AG10803 (cell line): ENCODE measurements around the gene GCM1.
A peak's percentile ranks its signal among the peaks of the same experiment; 100 is the strongest.

Source experiments
- DNase-seq: peaks from one replicate; pipeline ENCODE4 v3.0.0; 2010; ENCODE audit warnings: low read depth
- H3K4me3 ChIP-seq: 2 replicates; pipeline ENCODE4 v1.5.1; 2011; ENCODE audit warnings: mild to moderate bottlenecking, low read length, control low read depth
- TF ChIP-seq, protein P1 (sequence below): conservative IDR thresholded peaks from 2 replicates; pipeline ENCODE4 v1.5.1; 2011; ENCODE audit warnings: mild to moderate bottlenecking, low read length, control low read depth, inconsistent platforms

Gene GCM1

DNA sequence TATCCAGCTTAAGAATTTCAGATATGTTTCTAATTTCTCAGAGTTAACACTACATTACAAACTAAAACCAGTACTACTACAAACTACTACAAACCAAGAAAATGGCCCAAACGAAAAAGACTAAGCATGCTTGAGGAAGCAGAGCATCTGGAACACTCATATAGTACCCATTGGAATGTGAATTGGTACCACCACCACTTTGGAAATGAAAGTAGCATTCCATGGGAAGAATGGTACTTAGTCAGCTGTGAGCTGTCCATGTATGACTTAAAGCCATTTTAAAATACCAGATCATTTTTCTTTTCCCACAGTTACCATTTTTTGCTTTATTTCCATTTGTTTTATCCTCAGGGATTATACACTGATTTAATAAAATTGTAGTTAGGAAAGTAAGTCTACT lies 52.9 kb downstream of the GCM1 start:
- TF ChIP-seq, protein P1, sequence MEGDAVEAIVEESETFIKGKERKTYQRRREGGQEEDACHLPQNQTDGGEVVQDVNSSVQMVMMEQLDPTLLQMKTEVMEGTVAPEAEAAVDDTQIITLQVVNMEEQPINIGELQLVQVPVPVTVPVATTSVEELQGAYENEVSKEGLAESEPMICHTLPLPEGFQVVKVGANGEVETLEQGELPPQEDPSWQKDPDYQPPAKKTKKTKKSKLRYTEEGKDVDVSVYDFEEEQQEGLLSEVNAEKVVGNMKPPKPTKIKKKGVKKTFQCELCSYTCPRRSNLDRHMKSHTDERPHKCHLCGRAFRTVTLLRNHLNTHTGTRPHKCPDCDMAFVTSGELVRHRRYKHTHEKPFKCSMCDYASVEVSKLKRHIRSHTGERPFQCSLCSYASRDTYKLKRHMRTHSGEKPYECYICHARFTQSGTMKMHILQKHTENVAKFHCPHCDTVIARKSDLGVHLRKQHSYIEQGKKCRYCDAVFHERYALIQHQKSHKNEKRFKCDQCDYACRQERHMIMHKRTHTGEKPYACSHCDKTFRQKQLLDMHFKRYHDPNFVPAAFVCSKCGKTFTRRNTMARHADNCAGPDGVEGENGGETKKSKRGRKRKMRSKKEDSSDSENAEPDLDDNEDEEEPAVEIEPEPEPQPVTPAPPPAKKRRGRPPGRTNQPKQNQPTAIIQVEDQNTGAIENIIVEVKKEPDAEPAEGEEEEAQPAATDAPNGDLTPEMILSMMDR: no peak
- peak; percentile 62 for DNase-seq
- no peak overlapping the region for H3K4me3 ChIP-seq

DNA sequence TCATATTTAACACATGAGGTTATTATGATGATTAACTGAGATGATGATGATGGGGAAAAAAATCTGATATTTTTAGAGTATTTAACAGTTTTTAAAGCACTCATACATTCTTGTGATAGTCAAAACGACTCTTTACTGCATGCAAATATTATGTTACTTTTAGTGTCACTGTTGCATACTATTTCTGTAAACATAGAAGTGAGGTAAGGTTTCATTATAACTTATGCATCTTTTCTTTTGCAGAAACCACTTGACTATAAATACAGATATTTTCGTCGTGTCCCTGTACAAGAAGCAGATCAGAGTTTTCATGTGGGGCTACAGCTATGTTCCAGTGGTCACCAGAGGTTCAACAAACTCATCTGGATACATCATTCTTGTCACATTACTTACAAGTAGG lies 53.4 kb downstream of the GCM1 start:
- TF ChIP-seq, protein P1: no peak
- DNase-seq: no peak
- no peak overlapping the region for H3K4me3 ChIP-seq

DNA sequence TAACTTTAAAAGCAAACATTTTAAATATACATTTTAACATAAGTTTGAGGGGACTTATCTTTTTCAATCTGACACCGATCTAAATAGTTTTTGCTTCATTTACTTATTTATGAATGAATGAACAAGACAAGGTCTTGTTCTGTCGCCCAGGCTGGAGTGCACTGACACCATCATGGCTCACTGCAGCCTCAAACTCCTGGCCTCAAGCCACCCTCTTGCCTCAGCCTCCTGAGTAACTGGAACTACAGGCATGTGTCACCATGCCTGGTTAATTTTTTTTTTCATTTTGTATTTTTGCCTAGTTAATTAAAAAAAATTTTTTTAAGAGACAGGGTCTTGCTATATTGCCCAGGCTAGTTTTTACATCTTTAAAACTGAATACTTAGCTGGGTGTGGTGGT lies 58.1 kb downstream of the GCM1 start:
- H3K4me3 ChIP-seq: no peak overlapping the region
- peak; percentile 50 for DNase-seq
- TF ChIP-seq, protein P1: no peak

DNA sequence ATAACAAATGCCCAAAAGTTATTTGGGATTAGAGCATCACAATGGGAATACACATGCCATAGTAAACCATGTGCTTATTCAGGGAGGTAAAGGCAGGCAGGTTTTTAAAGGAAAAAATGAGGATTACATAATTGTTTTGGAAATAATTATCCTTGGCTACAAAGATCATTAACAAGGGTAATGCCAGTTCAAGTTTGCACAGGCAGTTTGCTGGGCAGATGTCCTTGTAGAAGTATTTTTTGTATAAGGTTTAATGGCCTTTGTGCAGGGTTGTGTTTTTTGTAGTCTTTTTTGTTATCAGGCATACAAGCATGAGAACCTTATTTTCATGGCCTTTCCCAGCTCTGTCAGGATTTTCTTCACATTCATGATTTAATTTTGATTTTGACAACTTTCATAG lies 58.7 kb downstream of the GCM1 start:
- no peak overlapping the region for H3K4me3 ChIP-seq
- TF ChIP-seq, protein P1: no peak
- no peak for DNase-seq

DNA sequence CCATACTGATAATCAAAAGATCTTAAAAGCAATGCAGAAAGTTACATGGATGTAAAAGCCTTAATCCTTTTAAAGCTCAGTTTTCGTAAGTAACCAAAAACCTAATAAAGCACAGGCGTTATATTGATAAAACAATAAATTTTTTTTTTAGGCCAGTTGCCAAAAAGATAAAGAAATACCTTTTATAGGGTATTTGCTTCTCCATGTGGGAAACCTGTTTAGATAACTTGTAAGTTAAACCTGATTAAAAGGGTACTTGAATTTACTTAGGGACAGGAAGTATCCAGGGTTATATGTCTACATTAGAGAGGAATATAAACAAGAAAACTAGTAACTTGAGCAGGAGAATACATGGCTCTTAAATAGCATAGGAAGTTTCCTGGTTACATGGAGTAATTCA lies 62.3 kb downstream of the GCM1 start:
- TF ChIP-seq, protein P1: no peak
- no peak overlapping the region for H3K4me3 ChIP-seq
- DNase-seq: no peak

DNA sequence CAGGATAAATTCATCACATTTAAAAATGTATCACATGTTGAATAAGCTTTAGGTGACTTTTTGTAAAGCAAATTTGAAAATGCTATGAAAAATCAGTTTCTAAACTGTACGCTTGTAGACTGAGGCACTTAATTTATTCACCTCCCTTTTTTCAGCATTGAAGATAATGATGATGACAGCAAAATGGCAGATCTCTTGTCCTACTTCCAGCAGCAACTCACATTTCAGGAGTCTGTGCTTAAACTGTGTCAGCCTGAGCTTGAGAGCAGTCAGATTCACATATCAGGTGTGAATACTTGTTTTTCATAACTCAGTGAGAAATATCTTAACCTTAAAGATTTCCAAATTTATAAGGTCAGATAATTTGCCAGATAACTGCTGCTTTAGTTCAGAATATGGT lies 67.8 kb downstream of the GCM1 start:
- H3K4me3 ChIP-seq: no peak overlapping the region
- TF ChIP-seq, protein P1: no peak
- DNase-seq: no peak
